SU-DHL-6 (cell line): ENCODE measurements around the gene RAP1GAP2.

Experiments used
- CTCF ChIP-seq: fragments of 200-600 bp; sonication (generic); IDR thresholded peaks from one replicate; pipeline ENCODE4 v1.5.1; 2017; ENCODE audit warnings: antibody characterized with exemption, mild to moderate bottlenecking, low read length, moderate library complexity; ENCODE audit not compliant: insufficient read depth, poor library complexity, severe bottlenecking
- EZH2phosphoT487 ChIP-seq: fragments of 200-600 bp; sonication (generic), shearing (Covaris generic); conservative IDR thresholded peaks from 2 replicates; pipeline ENCODE4 v1.6.1; 2018; ENCODE audit warnings: mild to moderate bottlenecking, antibody characterized with exemption, low read length, moderate library complexity, mixed read lengths

- TF ChIP-seq CTCF (no peak), EZH2phosphoT487 (no peak)
These were observed 181.9 kb downstream of the RAP1GAP2 start for GRCh38 chr17:2978116-2978515.
